GM21390 (cell line): ENCODE data around the gene CLPX.
"Not testable (repeated sequence)": the region's sequence is repeated elsewhere in the genome, so short reads cannot be mapped to it uniquely, and the experiment has no call there.

Experiments used
- ATAC-seq: cut with Tn5 transposase; IDR thresholded peaks from one replicate; pipeline ENCODE4 v1.9.1; 2021; ENCODE audit not compliant: unreplicated experiment

The CLPX gene

DNA sequence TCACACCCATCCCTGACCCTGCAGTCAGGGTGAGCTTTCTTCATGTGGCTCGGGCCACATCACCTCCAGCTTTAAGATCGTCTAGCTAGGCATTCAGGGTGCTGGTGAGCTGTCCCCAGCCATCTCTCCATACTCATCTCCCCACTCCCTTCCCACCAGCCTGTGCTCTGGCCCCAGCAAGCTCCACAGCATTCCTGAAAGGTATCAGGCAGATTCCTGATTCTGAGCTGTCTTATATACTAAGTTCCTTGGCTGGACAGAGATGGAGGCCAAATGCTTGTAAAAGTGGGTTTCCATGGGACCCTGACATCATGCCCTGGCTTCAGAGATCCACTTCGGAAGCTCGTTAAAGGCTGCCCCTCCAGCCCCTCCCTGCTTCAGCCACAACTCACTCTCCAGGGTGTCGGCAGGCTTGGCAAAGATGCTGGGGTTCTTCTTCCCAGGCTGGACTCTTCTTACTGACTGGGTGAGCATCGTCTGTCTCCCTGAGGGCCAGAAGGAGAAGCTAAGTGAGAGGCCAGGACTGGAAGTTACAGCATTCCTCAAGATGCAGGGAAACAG lies 22.2 kb upstream of the CLPX start:
- no peak for ATAC-seq

DNA sequence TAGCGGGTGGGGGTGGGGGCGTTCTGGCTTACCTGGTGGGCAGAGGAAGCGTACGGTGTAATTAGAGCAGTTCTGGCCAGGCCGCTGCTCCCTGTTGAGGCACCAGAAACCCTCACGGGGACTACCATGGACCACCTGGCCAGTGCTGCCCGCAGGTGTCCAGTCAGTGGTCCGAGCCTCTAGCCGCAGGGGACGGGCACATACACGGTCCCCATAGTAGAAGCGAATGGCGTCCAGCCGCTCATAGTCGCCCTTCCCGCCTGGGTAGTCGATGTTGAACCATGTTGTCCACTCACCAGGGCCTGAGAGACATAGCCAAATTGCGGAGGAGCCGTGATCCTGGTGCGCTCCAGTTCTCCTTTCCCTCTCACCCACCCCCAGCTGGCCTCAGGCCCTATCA lies 21.6 kb upstream of the CLPX start:
- ATAC-seq = no peak

- ATAC-seq = no peak
These were observed 20.0 kb upstream of the CLPX start for GRCh38 chr15:65204931-65205660.

GRCh38 chr15:65204236-65204930 lies 19.2 kb upstream of the CLPX start:
- no peak for ATAC-seq

DNA sequence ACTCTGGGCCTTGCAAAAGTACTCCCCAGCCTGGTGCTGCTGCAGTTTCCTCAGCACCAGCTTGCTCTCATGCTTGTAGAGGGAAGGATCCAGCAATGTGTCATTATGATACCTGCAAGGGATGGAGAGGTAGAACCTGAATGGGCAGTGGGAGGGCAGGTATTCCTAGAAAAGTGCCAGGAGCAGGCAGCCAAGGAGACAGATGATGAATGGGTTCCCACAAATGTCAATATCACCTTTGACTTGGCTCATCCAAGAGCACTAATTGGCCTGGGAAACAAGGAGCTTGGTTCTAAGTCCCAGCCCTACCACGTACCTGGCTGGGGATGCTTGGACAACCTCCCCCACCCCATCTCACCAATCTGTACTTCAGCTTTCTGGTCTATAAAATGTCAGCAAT lies 16.8 kb upstream of the CLPX start:
- no peak for ATAC-seq

GRCh38 chr15:65198571-65198970 lies 13.4 kb upstream of the CLPX start:
- no peak for ATAC-seq

DNA sequence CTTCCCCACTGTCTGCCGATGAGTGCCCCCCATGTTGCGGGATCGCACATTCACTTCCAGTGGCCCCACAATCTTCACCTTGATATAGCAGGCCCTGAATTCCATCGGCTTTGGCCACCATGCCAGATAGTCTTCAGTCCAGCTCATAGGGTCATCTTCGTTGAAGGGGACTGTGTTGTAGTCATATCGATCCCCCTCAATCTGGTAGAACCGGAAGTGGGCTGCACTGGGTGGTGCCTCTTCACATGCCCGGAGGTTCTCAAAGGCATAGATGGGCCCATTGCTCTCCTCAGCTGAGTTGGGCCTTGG lies 12.1 kb upstream of the CLPX start:
- ATAC-seq = no peak

GRCh38 chr15:65196637-65197336 lies 11.6 kb upstream of the CLPX start:
- ATAC-seq = no peak

DNA sequence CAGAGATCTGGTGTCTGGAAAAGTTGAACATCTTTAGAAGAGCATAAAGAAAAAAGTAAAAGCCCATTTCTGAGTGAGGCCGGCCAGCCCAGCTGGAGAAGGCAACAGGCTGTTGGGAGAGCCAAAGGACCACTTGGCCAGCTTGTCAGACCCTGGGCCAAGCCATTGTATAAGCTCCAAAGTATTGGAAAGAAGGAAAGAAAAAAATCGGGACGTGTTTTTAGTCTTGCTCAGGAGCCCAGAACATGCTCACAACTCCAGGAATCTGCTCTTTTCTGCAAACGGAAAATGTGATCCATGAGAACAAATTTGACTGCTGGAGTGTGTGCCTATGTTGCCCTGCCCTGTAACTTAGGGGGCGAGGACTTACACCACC lies 10.4 kb upstream of the CLPX start:
- ATAC-seq = no peak

DNA sequence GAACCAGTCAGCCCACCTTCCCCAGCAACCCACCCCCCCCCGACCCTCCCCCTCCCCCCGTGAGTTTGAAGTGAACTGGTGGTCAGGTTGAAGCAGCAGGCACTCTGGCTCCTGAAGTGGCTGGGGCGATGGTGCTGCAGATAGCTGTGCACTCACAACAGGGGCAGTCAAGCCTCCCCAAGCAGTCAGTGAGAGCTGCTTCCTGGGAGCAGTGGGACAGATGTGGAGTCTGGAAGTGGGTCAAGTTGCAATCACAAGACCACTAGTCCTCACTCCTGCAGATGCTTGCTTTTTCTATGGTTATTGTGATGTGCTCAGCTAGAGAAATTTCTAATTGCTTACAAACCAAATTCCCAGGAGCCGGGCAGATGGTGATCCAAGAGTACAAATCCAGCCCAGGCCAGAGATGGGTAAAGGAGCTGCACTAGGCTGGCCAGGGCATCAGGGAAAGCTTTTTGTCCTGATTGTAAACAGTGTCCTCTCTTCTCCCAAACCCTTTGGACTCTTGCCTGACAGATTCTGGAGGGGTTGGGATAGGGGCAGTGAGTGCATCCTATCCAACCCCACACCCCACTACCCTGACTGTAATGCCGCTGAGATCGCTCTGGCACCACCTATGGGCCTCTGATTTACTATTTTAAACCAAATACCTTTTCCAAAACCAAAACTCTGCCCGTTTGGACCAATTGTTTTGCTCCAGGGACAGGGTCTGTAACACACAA lies 9.8 kb upstream of the CLPX start:
- no peak for ATAC-seq

GRCh38 chr15:65192016-65192415 lies 6.9 kb upstream of the CLPX start:
- ATAC-seq = no peak

GRCh38 chr15:65189102-65189740 lies 4.1 kb upstream of the CLPX start:
- ATAC-seq = no peak

- ATAC-seq = not testable (repeated sequence)
These were observed 3.3 kb upstream of the CLPX start for GRCh38 chr15:65188472-65188871.

- peak; percentile 21 for ATAC-seq
These were observed 756 bp downstream of the CLPX start for GRCh38 chr15:65184305-65184867.

- no peak for ATAC-seq
These were observed 1.3 kb downstream of the CLPX start for GRCh38 chr15:65183865-65184159.

DNA sequence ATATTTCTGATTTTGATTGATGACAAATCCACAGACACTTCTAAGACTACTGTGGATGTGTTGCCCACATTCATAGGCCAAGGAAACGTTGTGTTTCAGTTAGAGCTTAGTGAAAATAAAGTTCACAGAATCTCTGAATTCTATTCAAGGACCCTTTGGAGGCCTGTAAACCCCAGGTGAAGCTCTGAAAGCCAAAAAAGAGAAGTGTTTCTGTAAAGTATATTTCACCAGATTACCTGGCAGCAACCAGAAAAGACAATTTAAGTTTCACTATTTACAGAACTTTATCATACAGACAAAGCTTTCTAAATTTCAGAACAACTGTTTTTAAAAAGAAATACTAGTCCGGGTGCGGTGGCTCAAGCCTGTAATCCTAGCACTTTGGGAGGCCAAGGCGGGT lies 2.6 kb downstream of the CLPX start:
- no peak for ATAC-seq

GRCh38 chr15:65181582-65182353 lies 3.4 kb downstream of the CLPX start:
- not testable (repeated sequence) for ATAC-seq

- ATAC-seq = no peak
These were observed 5.0 kb downstream of the CLPX start for GRCh38 chr15:65180167-65180566.

DNA sequence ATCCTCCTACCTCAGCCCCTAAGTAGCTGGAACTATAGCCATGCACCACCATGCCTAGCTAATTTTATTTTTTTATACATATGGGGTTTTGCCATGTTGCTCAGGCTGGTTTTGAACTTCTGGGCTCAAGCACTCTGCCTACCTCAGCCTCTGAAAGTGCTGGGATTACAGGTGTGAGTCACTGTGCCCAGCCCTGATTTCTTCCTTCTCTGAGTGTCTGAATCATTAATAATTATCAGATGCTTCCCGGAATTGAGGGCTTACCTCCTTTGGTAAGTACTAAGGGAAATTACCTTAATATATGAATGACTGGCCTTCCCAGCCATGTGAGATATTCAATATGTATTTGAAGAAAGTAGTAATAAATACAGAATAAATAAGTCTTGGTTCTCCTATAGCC lies 7.2 kb downstream of the CLPX start:
- no peak for ATAC-seq

GRCh38 chr15:65176056-65176455 lies 9.1 kb downstream of the CLPX start:
- ATAC-seq = no peak
